ENCODE results near the gene TICRR. TPM values are rescaled to one million over a fixed set of nuclear protein-coding genes. Genes with fewer than 3 reads are reported as not detected.

Gene TICRR
- total RNA-seq, 1 experiment from 2014 or later = 23.6 TPM

GRCh38 chr15:89613031-89613430 lies 37.8 kb downstream of the TICRR start:
- peaks cover 41% of the 10 kb centered on the region for H3K36me3 ChIP-seq (ENCODE audit: low read depth)
- POLR2A ChIA-PET (ENCODE audit: unreplicated experiment) = no interaction called here
- TF ChIP-seq EZH2 (IDR thresholded peaks at IDR 0.05; ENCODE audit: low read depth) = no peak
- TF ChIP-seq CTCF (conservative IDR thresholded peaks at IDR 0.05) = no peak

GRCh38 chr15:89614164-89614563 lies 38.9 kb downstream of the TICRR start:
- TF ChIP-seq EZH2 (IDR thresholded peaks at IDR 0.05; ENCODE audit: low read depth) (no peak), CTCF (conservative IDR thresholded peaks at IDR 0.05) (no peak)
- H3K36me3 ChIP-seq (ENCODE audit: low read depth) = peaks cover 41% of the 10 kb centered on the region
- peaks cover 9% of the 10 kb centered on the region; the same call in 1 of the 2 replicates for H3K9me3 ChIP-seq (ENCODE audit: insufficient read depth, low read depth)
- no peaks in the 10 kb centered on the region for H3K4me1 ChIP-seq (replicated peaks; ENCODE audit: insufficient read depth)
- H4K20me1 ChIP-seq (ENCODE audit: insufficient read depth) = no peaks in the 10 kb centered on the region
- no TSS peak for BruUV-seq (replicated peaks)
- H3K4me3 ChIP-seq = no peak overlapping the region
- no peak overlapping the region for H3K4me2 ChIP-seq
- no peaks in the 10 kb centered on the region; the same call in 1 of the 2 replicates for H3K79me2 ChIP-seq (ENCODE audit: low read depth)
- H3F3A ChIP-seq (ENCODE audit: insufficient read depth, low read depth) = peaks cover 18% of the 10 kb centered on the region
- H2AFZ ChIP-seq = no peak overlapping the region
- no peak for DNase-seq
- H3K9me2 ChIP-seq (ENCODE audit: insufficient read depth) = no peaks in the 10 kb centered on the region
- ChIA-PET POLR2A (ENCODE audit: unreplicated experiment) (no interaction called here), CTCF (no interaction called here)
- no peak overlapping the region for H3K27ac ChIP-seq
- H3K27me3 ChIP-seq (ENCODE audit: insufficient read depth, low read depth) = no peaks in the 10 kb centered on the region
- intact Hi-C loops (cut with micrococcal nuclease; ENCODE audit: unreplicated experiment) = no loop called here

More at GRCh38 chr15:89613031-89613430, 37.8 kb downstream of the TICRR start:
- no peak overlapping the region for H3K27ac ChIP-seq
- DNase-seq = no peak
- no peaks in the 10 kb centered on the region for H3K9me2 ChIP-seq (ENCODE audit: insufficient read depth)
- H3K4me1 ChIP-seq (replicated peaks; ENCODE audit: insufficient read depth) = no peaks in the 10 kb centered on the region
- H3K79me2 ChIP-seq (ENCODE audit: low read depth) = no peaks in the 10 kb centered on the region; the same call in 1 of the 2 replicates
- H3K27me3 ChIP-seq (ENCODE audit: insufficient read depth, low read depth) = no peaks in the 10 kb centered on the region
- H4K20me1 ChIP-seq (ENCODE audit: insufficient read depth) = no peaks in the 10 kb centered on the region
- peaks cover 9% of the 10 kb centered on the region; the same call in 1 of the 2 replicates for H3K9me3 ChIP-seq (ENCODE audit: insufficient read depth, low read depth)
- CTCF ChIA-PET = interaction anchor here (0.7 kb wide), 1 partner anchor 1321 kb away, joined by 11 read pairs; no protein-coding TSS in a partner anchor
- intact Hi-C loops (cut with micrococcal nuclease; ENCODE audit: unreplicated experiment) = no loop called here
- H3K4me3 ChIP-seq = no peak overlapping the region
- H3F3A ChIP-seq (ENCODE audit: insufficient read depth, low read depth) = peaks cover 23% of the 10 kb centered on the region
- no TSS peak for BruUV-seq (replicated peaks)
- H3K4me2 ChIP-seq = no peak overlapping the region
- H2AFZ ChIP-seq = no peak overlapping the region

GRCh38 chr15:89615135-89615534 lies 39.9 kb downstream of the TICRR start:
- Histone ChIP-seq H2AFZ (no peak overlapping the region), H3K4me3 (no peak overlapping the region), H3F3A (ENCODE audit: insufficient read depth, low read depth) (peaks cover 12% of the 10 kb centered on the region), H3K27ac (no peak overlapping the region), H3K9me3 (ENCODE audit: insufficient read depth, low read depth) (peaks cover 9% of the 10 kb centered on the region; the same call in 1 of the 2 replicates), H3K4me2 (no peak overlapping the region), H3K9me2 (ENCODE audit: insufficient read depth) (no peaks in the 10 kb centered on the region), H3K36me3 (ENCODE audit: low read depth) (peaks cover 42% of the 10 kb centered on the region), H3K27me3 (ENCODE audit: insufficient read depth, low read depth) (no peaks in the 10 kb centered on the region), H3K79me2 (ENCODE audit: low read depth) (no peaks in the 10 kb centered on the region; the same call in 1 of the 2 replicates), H3K4me1 (replicated peaks; ENCODE audit: insufficient read depth) (no peaks in the 10 kb centered on the region), H4K20me1 (ENCODE audit: insufficient read depth) (no peaks in the 10 kb centered on the region)
- CTCF ChIA-PET = no interaction called here
- no peak for TF ChIP-seq CTCF (conservative IDR thresholded peaks at IDR 0.05)
- TF ChIP-seq EZH2 (IDR thresholded peaks at IDR 0.05; ENCODE audit: low read depth) = no peak
- no peak for DNase-seq
- BruUV-seq (replicated peaks) = no TSS peak
- POLR2A ChIA-PET (ENCODE audit: unreplicated experiment) = no interaction called here
- intact Hi-C loops (cut with micrococcal nuclease; ENCODE audit: unreplicated experiment) = no loop called here
